K562 (cell line): ENCODE results near the gene ST3GAL3. TPM values are rescaled to one million over a fixed set of nuclear protein-coding genes. Genes with fewer than 3 reads are reported as not detected.

Experiments
- COPS2 ChIP-seq: fragments of 450-650 bp; conservative IDR thresholded peaks from 2 replicates; pipeline ENCODE4 v1.6.1; 2016; ENCODE audit warnings: mild to moderate bottlenecking, moderate library complexity
- DIDO1 ChIP-seq: fragments of 450-650 bp; IDR thresholded peaks from 2 replicates; pipeline ENCODE4 v1.6.1; 2016; ENCODE audit warnings: low read depth, missing biosample characterization, missing genetic modification characterization
- EGR1 ChIP-seq: fragments of 450-650 bp; conservative IDR thresholded peaks from 2 replicates; pipeline ENCODE4 v1.6.1; 2017; ENCODE audit warnings: mild to moderate bottlenecking
- ELF2 ChIP-seq: fragments of 250-450 bp; sonication (Bioruptor Pico); IDR thresholded peaks from 2 replicates; pipeline ENCODE4 v1.5.0; 2021; ENCODE audit warnings: mild to moderate bottlenecking
- ERF ChIP-seq: fragments of 450-650 bp; formaldehyde crosslinking; IDR thresholded peaks from 2 replicates; pipeline ENCODE4 v1.4.0; 2020; ENCODE audit warnings: mild to moderate bottlenecking, mixed read lengths
- FOXK1 ChIP-seq: sonication (generic); formaldehyde crosslinking; IDR thresholded peaks from 2 replicates; pipeline ENCODE4 v1.8.0; 2022; ENCODE audit warnings: missing genetic modification reagents, mild to moderate bottlenecking, borderline replicate concordance
- MEF2D ChIP-seq: conservative IDR thresholded peaks from 2 replicates; pipeline ENCODE4 v1.6.1; 2016; ENCODE audit warnings: low read depth, missing genetic modification characterization, missing compliant biosample characterization
- MIER1 ChIP-seq: fragments of 450-650 bp; IDR thresholded peaks from 2 replicates; pipeline ENCODE4 v1.6.1; 2016; ENCODE audit warnings: antibody characterized with exemption, mild to moderate bottlenecking, low read depth
- NR2C2 ChIP-seq, 2 experiments: fragments of 200-800 bp in 1 of 2; sonication (Bioruptor generic) in 1 of 2; sonication (generic) in 1 of 2; formaldehyde crosslinking in 1 of 2; IDR thresholded peaks; 2 replicates each; pipeline versions ENCODE4 v1.6.1 to v1.8.0; 2016 to 2022; ENCODE audit warnings: mild to moderate bottlenecking in 1 of 2, missing compliant biosample characterization in 1 of 2, missing genetic modification characterization in 1 of 2, missing genetic modification reagents in 1 of 2
- SMARCE1 ChIP-seq: fragments of 450-650 bp; IDR thresholded peaks from 2 replicates; pipeline ENCODE4 v1.7.1; 2016; ENCODE audit warnings: mild to moderate bottlenecking
- polyA plus RNA-seq, 8 experiments: library from polyadenylated mRNA; depleted of rRNA in 4 of 8; stranded (reverse) in 5 of 8; unstranded in 3 of 8; fragments of >200 nt; fragmentation: Nextera tagmentation in 2 of 8; fragmentation: Illumina TruSeq in 1 of 8; extraction: Ambion mirVana in 2 of 8; extraction: Trizol in 1 of 8; gene quantifications; 2 replicates each; pipeline versions ENCODE4 v1.2.1 to v1.2.3, GENCODE V29; 2011 to 2014; ENCODE audit warnings: inconsistent platforms in 1 of 8, missing spikeins in 1 of 8
- total RNA-seq, 7 experiments: library from RNA; depleted of rRNA in 6 of 7; stranded (reverse); fragments of >200 nt in 6 of 7; fragmentation: Illumina TruSeq in 2 of 7; extraction: Trizol in 2 of 7; gene quantifications; 2 replicates each; pipeline versions ENCODE4 v1.2.1 to v1.2.3, GENCODE V29; 2011 to 2021; ENCODE audit warnings: low replicate concordance in 1 of 7
- TF ChIP-seq, protein P1 (sequence below): IDR thresholded peaks from 2 replicates; pipeline ENCODE4 v1.6.1; 2014; ENCODE audit warnings: antibody characterized with exemption
- TF ChIP-seq, protein P2 (sequence below): fragments of 450-650 bp; formaldehyde crosslinking; IDR thresholded peaks from 2 replicates; pipeline ENCODE4 v1.4.0; 2022; ENCODE audit warnings: mild to moderate bottlenecking, moderate library complexity
- TF ChIP-seq, protein P3 (sequence below): fragments of 250-450 bp; sonication (Bioruptor Pico); IDR thresholded peaks from 2 replicates; pipeline ENCODE4 v1.5.0; 2020; ENCODE audit warnings: mild to moderate bottlenecking
- TF ChIP-seq, protein P4 (sequence below): fragments of 450-650 bp; IDR thresholded peaks from 2 replicates; pipeline ENCODE4 v1.6.1; 2018; ENCODE audit not compliant: partially characterized antibody
- TF ChIP-seq, protein P5 (sequence below): fragments of 450-650 bp; IDR thresholded peaks from 2 replicates; pipeline ENCODE4 v1.6.1; 2016; ENCODE audit warnings: antibody characterized with exemption

The ST3GAL3 gene
- total and polyA plus RNA-seq, 9 of the 15 experiments (the other 6 are each of a cell fraction or from before 2014, with no cell fraction given) = 1.2 to 18.9 (median 11.0) TPM

DNA sequence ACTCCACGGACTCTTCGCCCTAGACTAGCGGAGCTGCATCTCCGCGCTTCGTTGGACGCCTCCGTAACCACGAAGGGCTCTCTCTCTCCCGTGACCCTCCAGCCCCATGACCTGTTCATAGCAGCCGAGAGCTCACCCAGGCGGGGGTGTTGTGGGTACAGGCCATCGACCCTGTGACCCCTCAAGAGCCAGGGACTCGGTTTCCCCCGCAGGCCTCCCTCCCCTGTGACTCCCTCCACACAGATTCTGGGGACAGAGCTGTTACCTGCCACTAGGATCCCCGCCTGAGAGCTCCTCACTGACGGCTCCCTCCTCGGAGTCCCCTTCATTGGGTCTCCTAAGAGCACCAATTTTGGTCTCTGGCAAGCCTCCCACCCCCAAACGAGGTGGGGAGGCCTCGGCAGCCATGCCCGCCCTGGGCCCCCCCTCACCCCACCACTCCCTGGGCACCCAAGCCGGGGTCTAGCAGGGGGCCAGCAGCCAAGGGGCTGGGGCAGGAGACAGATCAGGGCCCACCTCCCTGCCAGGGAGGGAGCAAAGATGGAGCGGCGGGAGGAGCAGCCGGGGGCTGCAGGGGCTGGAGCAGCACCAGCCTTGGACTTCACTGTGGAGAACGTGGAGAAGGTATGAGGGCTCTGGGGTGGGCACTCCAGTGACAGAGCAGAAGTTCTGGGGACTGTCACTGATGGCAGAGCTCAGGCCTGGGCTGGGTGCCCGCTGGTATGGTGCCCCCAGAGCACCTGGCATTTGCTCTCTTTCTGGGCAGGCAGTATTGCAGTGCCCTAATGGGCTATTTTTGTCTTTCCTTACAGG lies 239.9 kb downstream of the ST3GAL3 start (continued):
- TF ChIP-seq, protein P1, sequence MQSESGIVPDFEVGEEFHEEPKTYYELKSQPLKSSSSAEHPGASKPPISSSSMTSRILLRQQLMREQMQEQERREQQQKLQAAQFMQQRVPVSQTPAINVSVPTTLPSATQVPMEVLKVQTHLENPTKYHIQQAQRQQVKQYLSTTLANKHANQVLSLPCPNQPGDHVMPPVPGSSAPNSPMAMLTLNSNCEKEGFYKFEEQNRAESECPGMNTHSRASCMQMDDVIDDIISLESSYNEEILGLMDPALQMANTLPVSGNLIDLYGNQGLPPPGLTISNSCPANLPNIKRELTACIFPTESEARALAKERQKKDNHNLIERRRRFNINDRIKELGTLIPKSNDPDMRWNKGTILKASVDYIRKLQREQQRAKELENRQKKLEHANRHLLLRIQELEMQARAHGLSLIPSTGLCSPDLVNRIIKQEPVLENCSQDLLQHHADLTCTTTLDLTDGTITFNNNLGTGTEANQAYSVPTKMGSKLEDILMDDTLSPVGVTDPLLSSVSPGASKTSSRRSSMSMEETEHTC = peak; percentile 30; the same call in 1 of the 2 replicates
- TF ChIP-seq ERF = peak; percentile 17; the same call in 1 of the 2 replicates
- TF ChIP-seq, protein P2, sequence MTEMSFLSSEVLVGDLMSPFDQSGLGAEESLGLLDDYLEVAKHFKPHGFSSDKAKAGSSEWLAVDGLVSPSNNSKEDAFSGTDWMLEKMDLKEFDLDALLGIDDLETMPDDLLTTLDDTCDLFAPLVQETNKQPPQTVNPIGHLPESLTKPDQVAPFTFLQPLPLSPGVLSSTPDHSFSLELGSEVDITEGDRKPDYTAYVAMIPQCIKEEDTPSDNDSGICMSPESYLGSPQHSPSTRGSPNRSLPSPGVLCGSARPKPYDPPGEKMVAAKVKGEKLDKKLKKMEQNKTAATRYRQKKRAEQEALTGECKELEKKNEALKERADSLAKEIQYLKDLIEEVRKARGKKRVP (CRISPR knock-in tag) = no peak
- peak; percentile 22; the same call in 1 of the 2 replicates for TF ChIP-seq SMARCE1
- TF ChIP-seq, protein P3, sequence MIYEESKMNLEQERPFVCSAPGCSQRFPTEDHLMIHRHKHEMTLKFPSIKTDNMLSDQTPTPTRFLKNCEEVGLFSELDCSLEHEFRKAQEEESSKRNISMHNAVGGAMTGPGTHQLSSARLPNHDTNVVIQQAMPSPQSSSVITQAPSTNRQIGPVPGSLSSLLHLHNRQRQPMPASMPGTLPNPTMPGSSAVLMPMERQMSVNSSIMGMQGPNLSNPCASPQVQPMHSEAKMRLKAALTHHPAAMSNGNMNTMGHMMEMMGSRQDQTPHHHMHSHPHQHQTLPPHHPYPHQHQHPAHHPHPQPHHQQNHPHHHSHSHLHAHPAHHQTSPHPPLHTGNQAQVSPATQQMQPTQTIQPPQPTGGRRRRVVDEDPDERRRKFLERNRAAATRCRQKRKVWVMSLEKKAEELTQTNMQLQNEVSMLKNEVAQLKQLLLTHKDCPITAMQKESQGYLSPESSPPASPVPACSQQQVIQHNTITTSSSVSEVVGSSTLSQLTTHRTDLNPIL (CRISPR knock-in tag) = no peak
- TF ChIP-seq, protein P4, sequence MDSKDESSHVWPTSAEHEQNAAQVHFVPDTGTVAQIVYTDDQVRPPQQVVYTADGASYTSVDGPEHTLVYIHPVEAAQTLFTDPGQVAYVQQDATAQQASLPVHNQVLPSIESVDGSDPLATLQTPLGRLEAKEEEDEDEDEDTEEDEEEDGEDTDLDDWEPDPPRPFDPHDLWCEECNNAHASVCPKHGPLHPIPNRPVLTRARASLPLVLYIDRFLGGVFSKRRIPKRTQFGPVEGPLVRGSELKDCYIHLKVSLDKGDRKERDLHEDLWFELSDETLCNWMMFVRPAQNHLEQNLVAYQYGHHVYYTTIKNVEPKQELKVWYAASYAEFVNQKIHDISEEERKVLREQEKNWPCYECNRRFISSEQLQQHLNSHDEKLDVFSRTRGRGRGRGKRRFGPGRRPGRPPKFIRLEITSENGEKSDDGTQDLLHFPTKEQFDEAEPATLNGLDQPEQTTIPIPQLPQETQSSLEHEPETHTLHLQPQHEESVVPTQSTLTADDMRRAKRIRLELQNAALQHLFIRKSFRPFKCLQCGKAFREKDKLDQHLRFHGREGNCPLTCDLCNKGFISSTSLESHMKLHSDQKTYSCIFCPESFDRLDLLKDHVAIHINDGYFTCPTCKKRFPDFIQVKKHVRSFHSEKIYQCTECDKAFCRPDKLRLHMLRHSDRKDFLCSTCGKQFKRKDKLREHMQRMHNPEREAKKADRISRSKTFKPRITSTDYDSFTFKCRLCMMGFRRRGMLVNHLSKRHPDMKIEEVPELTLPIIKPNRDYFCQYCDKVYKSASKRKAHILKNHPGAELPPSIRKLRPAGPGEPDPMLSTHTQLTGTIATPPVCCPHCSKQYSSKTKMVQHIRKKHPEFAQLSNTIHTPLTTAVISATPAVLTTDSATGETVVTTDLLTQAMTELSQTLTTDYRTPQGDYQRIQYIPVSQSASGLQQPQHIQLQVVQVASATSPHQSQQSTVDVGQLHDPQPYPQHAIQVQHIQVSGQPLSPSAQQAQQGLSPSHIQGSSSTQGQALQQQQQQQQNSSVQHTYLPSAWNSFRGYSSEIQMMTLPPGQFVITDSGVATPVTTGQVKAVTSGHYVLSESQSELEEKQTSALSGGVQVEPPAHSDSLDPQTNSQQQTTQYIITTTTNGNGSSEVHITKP = peak; percentile 82
- TF ChIP-seq, protein P5, sequence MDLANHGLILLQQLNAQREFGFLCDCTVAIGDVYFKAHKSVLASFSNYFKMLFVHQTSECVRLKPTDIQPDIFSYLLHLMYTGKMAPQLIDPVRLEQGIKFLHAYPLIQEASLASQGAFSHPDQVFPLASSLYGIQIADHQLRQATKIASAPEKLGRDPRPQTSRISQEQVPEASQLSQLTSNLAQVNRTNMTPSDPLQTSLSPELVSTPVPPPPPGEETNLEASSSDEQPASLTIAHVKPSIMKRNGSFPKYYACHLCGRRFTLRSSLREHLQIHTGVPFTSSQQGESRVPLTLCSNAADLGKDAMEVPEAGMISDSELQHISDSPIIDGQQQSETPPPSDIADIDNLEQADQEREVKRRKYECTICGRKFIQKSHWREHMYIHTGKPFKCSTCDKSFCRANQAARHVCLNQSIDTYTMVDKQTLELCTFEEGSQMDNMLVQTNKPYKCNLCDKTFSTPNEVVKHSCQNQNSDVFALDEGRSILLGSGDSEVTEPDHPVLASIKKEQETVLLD = peak; percentile 10; the same call in 1 of the 2 replicates
- TF ChIP-seq DIDO1 = no peak
- TF ChIP-seq EGR1 = peak; percentile 30
- no peak for TF ChIP-seq NR2C2 (CRISPR knock-in tag; IDR thresholded peaks at IDR 0.05)
- TF ChIP-seq NR2C2 (tag; IDR thresholded peaks at IDR 0.05) = peak; percentile 17
- no peak for TF ChIP-seq COPS2
- TF ChIP-seq MIER1 = 0 out of 2 replicates have a peak, but pooled peaks have one; percentile 20
- no peak for TF ChIP-seq FOXK1 (CRISPR knock-in tag)
- TF ChIP-seq ELF2 (CRISPR knock-in tag) = no peak
- no peak for TF ChIP-seq MEF2D (tag)
